IMR-90 (cell line): ENCODE measurements around the gene GATD1. TPM values are rescaled to one million over a fixed set of nuclear protein-coding genes. Genes with fewer than 3 reads are reported as not detected.

Experiments
- ATAC-seq: fragments of 200-7000 bp; cut with Tn5 transposase; 2 replicates; pipeline ENCODE4 v1.9.1; 2020; ENCODE audit warnings: low read depth, mild to moderate bottlenecking, moderate library complexity
- BruUV-seq: library from RNA; stranded (reverse); fragments of 400-500 nt; replicated peaks from 2 replicates; lab custom pipeline; 2021; lab: Mats Ljungman, UMichigan
- CTCF ChIA-PET: fragments of 300-600 bp; formaldehyde crosslinking; extraction: SDS; loops from one replicate; lab custom pipeline; 2021; ENCODE audit warnings: antibody characterized with exemption; lab: Yijun Ruan, JAX
- POLR2A ChIA-PET: fragments of 300-600 bp; sonication (Branson Sonifier 250); formaldehyde crosslinking; loops from one replicate; lab custom pipeline; 2022; ENCODE audit warnings: antibody characterized with exemption; ENCODE audit not compliant: unreplicated experiment; lab: Charles Lee
- DNase-seq: peaks from one replicate; pipeline ENCODE4 v3.0.0; 2013
- H2AFZ ChIP-seq: replicated peaks from 2 replicates; pipeline ENCODE3; 2013; ENCODE audit warnings: low read length, mild to moderate bottlenecking; ENCODE audit not compliant: poor library complexity
- H2AK5ac ChIP-seq: 2 replicates; pipeline ENCODE4 v1.6.1; 2013; ENCODE audit warnings: low read depth, low read length, inconsistent platforms
- H2AK9ac ChIP-seq: replicated peaks from 2 replicates; pipeline ENCODE3; 2013; ENCODE audit warnings: mild to moderate bottlenecking, low read depth, low read length, moderate library complexity; ENCODE audit not compliant: poor library complexity
- H2BK120ac ChIP-seq: 2 replicates; pipeline ENCODE4 v1.6.1; 2013; ENCODE audit warnings: low read depth, low read length, inconsistent platforms
- H2BK15ac ChIP-seq: 3 replicates; pipeline ENCODE4 v1.6.1; 2013; ENCODE audit warnings: low read depth, low read length, inconsistent platforms
- H2BK20ac ChIP-seq: 2 replicates; pipeline ENCODE4 v1.6.1; 2013; ENCODE audit warnings: low read depth, mild to moderate bottlenecking, inconsistent platforms, low read length, moderate library complexity
- H2BK5ac ChIP-seq: 2 replicates; pipeline ENCODE4 v1.6.1; 2013; ENCODE audit warnings: mild to moderate bottlenecking, low read depth, low read length, inconsistent platforms; ENCODE audit not compliant: poor library complexity, severe bottlenecking
- H3K14ac ChIP-seq: replicated peaks from 2 replicates; pipeline ENCODE4 v1.6.1; 2013; ENCODE audit warnings: low read depth, low read length, inconsistent platforms
- H3K18ac ChIP-seq: 2 replicates; pipeline ENCODE4 v1.6.1; 2013; ENCODE audit warnings: low read depth, low read length, control low read depth
- H3K23ac ChIP-seq: 2 replicates; pipeline ENCODE4 v1.6.1; 2013; ENCODE audit warnings: low read depth, low read length, inconsistent platforms
- H3K27ac ChIP-seq: 2 replicates; pipeline ENCODE4 v1.5.1; 2013; ENCODE audit warnings: mild to moderate bottlenecking, control low read depth, low read length; ENCODE audit not compliant: insufficient read depth
- H3K27me3 ChIP-seq: 2 replicates; pipeline ENCODE4 v1.6.1; 2013; ENCODE audit warnings: low read length; ENCODE audit not compliant: control insufficient read depth, insufficient read depth
- H3K36me3 ChIP-seq: 2 replicates; pipeline ENCODE4 v1.6.1; 2013; ENCODE audit warnings: low read length, mixed read lengths; ENCODE audit not compliant: control insufficient read depth, insufficient read depth
- H3K4ac ChIP-seq: 2 replicates; pipeline ENCODE4 v1.6.1; 2013; ENCODE audit warnings: low read depth, low read length, inconsistent platforms
- H3K4me1 ChIP-seq: 2 replicates; pipeline ENCODE4 v1.6.1; 2013; ENCODE audit warnings: low read length, mixed read lengths; ENCODE audit not compliant: control insufficient read depth, insufficient read depth
- H3K4me2 ChIP-seq: 2 replicates; pipeline ENCODE4 v1.6.1; 2013; ENCODE audit warnings: low read depth, mild to moderate bottlenecking, control low read depth, low read length, moderate library complexity
- H3K4me3 ChIP-seq: 2 replicates; pipeline ENCODE4 v1.5.1; 2013; ENCODE audit warnings: low read depth, mild to moderate bottlenecking, control low read depth, low read length, moderate library complexity; ENCODE audit not compliant: insufficient read depth
- H3K56ac ChIP-seq: 2 replicates; pipeline ENCODE4 v1.6.1; 2013; ENCODE audit warnings: low read length, inconsistent platforms; ENCODE audit not compliant: insufficient read depth; ENCODE audit errors: extremely low read depth
- H3K79me1 ChIP-seq, 2 experiments: 2 replicates each; pipeline ENCODE4 v1.6.1; 2013; ENCODE audit warnings: low read length in 2 of 2, inconsistent platforms in 1 of 2, low read depth in 1 of 2
- H3K9ac ChIP-seq: 2 replicates; pipeline ENCODE4 v1.6.1; 2013; ENCODE audit warnings: low read depth, low read length, control low read depth
- H3K9me1 ChIP-seq: 2 replicates; pipeline ENCODE4 v1.6.1; 2013; ENCODE audit warnings: low read length, inconsistent platforms; ENCODE audit not compliant: insufficient read depth
- H3K9me3 ChIP-seq: 2 replicates; pipeline ENCODE4 v1.6.1; 2013; ENCODE audit warnings: low read length; ENCODE audit not compliant: control insufficient read depth, insufficient read depth
- H4K20me1 ChIP-seq: 2 replicates; pipeline ENCODE4 v1.6.1; 2013; ENCODE audit warnings: low read length, inconsistent platforms; ENCODE audit not compliant: insufficient read depth
- H4K5ac ChIP-seq: 2 replicates; pipeline ENCODE4 v1.6.1; 2013; ENCODE audit warnings: mild to moderate bottlenecking, low read depth, low read length, control low read depth
- H4K8ac ChIP-seq, 2 experiments: 2 replicates each; pipeline ENCODE4 v1.6.1; 2013; ENCODE audit warnings: low read depth in 2 of 2, low read length in 2 of 2, control low read depth in 1 of 2, inconsistent platforms in 1 of 2
- H4K91ac ChIP-seq: 2 replicates; pipeline ENCODE4 v1.6.1; 2013; ENCODE audit warnings: low read depth, low read length, inconsistent platforms; ENCODE audit not compliant: insufficient read depth
- BHLHE40 ChIP-seq: fragments of 150-350 bp; IDR thresholded peaks from 2 replicates; pipeline ENCODE4 v1.6.1; 2016; ENCODE audit warnings: mild to moderate bottlenecking, low read depth, low read length
- CEBPB ChIP-seq: IDR thresholded peaks from 2 replicates; pipeline ENCODE4 v1.6.1; 2012; ENCODE audit warnings: low read depth, low read length, improper control_type of control experiment
- CHD1 ChIP-seq: IDR thresholded peaks from 2 replicates; pipeline ENCODE4 v1.6.1; 2012; ENCODE audit warnings: low read depth, low read length, improper control_type of control experiment
- MAZ ChIP-seq: IDR thresholded peaks from 2 replicates; pipeline ENCODE4 v1.6.1; 2012; ENCODE audit warnings: low read depth, mild to moderate bottlenecking, low read length, improper control_type of control experiment, moderate library complexity, borderline replicate concordance
- NFE2L2 ChIP-seq: fragments of 150-350 bp; IDR thresholded peaks from 2 replicates; pipeline ENCODE4 v1.6.1; 2016; ENCODE audit warnings: low read depth, mild to moderate bottlenecking, low read length
- POLR2A ChIP-seq: IDR thresholded peaks from 2 replicates; pipeline ENCODE4 v1.6.1; 2012; ENCODE audit warnings: mild to moderate bottlenecking, low read depth, low read length
- RAD21 ChIP-seq: IDR thresholded peaks from 2 replicates; pipeline ENCODE4 v1.6.1; 2012; ENCODE audit warnings: low read length, improper control_type of control experiment
- RFX5 ChIP-seq: IDR thresholded peaks from 2 replicates; pipeline ENCODE4 v1.8.0; 2012; ENCODE audit warnings: low read depth, mild to moderate bottlenecking, low read length, moderate library complexity
- SMC3 ChIP-seq: fragments of 150-350 bp; IDR thresholded peaks from 2 replicates; pipeline ENCODE4 v1.6.1; 2016; ENCODE audit warnings: low read depth, mild to moderate bottlenecking, antibody characterized with exemption, low read length, moderate library complexity
- WGBS, 2 experiments: methylation state at CpG; one replicate each; pipeline versions ENCODE4 v1.1.5 to v1.1.7; 2013; ENCODE audit warnings: missing lambda C conversion rate in 2 of 2; ENCODE audit not compliant: insufficient read length in 1 of 2; ENCODE audit errors: extremely low coverage in 2 of 2; 5-methylcytosine and 5-hydroxymethylcytosine counted together
- dilution Hi-C: fragments of 300-500 bp; cut with HindIII; formaldehyde crosslinking; loops from one replicate; pipeline ENCODE4 v1.14.3; 2018; ENCODE audit warnings: low sequenced_read_pairs; ENCODE audit not compliant: unreplicated experiment
- in situ Hi-C: fragments of 300-500 bp; cut with MboI; formaldehyde crosslinking; loops from 3 replicates; pipeline ENCODE4 v1.14.3; 2019; ENCODE audit warnings: low sequenced_read_pairs, inconsistent platforms, mixed read lengths
- intact Hi-C: fragments of 100-400 bp; cut with micrococcal nuclease; formaldehyde crosslinking; loops from 2 replicates; pipeline ENCODE4 v1.10.0; 2022
- polyA plus RNA-seq, 3 experiments: library from polyadenylated mRNA; depleted of rRNA; stranded (reverse); fragments of >200 nt; gene quantifications; 2 replicates each; pipeline ENCODE4 v1.2.3, GENCODE V29; 2012; ENCODE audit warnings: low replicate concordance in 1 of 3
- total RNA-seq: library from RNA; depleted of rRNA; stranded (reverse); fragments of >200 nt; gene quantifications from 2 replicates; pipeline ENCODE4 v1.2.3, GENCODE V29; 2012
- TF ChIP-seq, protein P1 (sequence below): conservative IDR thresholded peaks from 2 replicates; pipeline ENCODE4 v1.5.1; 2012; ENCODE audit warnings: mild to moderate bottlenecking, low read depth, low read length, improper control_type of control experiment
- TF ChIP-seq, protein P2 (sequence below): fragments of 150-350 bp; IDR thresholded peaks from 2 replicates; pipeline ENCODE4 v1.6.1; 2016; ENCODE audit warnings: low read depth, mild to moderate bottlenecking, low read length, moderate library complexity, borderline replicate concordance
- TF ChIP-seq, protein P3 (sequence below): fragments of 150-350 bp; IDR thresholded peaks from 2 replicates; pipeline ENCODE4 v1.6.1; 2017; ENCODE audit warnings: mild to moderate bottlenecking, antibody characterized with exemption, low read length, low read depth

GATD1 gene
- total and polyA plus RNA-seq, 2 of the 4 experiments (the other 2 are of a cell fraction) = 3.0 to 52.5 TPM

DNA sequence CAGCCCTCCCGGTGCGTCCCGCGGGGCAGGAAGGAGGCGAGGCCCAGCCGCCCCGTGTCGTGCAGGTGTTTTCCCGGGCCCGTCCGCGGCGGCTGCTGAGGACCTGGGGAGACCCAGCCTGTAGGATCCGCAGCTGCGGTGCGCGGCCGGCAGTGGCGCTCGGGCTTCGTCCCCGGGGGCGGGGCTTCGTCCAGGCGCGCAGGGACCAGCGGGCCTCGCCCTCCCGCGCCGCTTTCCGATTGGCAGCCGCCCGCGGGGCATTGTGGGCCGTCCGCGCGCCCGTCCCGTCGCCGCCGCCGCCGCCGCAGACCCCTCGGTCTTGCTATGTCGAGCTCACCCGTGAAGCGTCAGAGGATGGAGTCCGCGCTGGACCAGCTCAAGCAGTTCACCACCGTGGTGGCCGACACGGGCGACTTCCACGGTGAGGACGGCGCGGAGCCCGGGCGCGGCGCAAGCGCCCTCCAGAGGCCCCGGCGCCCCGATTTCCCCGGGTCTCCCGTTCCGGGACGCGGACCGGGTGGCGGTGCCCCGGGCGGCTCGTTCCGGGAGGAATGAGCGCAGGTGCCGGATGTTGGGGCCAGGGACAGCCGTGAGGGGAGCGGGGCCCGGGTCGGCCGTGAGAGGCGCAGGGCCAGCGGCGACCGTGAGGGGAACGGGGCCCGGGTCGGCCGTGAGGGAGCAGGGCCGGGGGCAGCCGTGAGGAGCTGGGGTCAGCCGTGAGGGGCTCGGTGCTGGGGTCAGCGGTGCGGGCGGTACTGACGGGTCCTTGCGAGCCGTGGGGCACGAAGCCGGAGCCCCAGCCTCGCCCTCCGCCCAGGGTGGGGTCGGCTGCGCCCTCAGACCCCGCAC lies 29.9 kb downstream of the GATD1 start, which contains the start of gene TALDO1:
TSS of gene TALDO1 (plus strand) at position 307 of the 849 bp plus-strand sequence. CDS start at position 325, 18 bp downstream.
- Histone ChIP-seq H3K36me3 (peaks cover under 1% of the 10 kb centered on the region; the same call in 1 of the 2 replicates), H2BK5ac (peak within 1 kb of the TSS; percentile 98), H3K4ac (peak within 1 kb of the TSS; percentile 78), H4K5ac (peak within 1 kb of the TSS; percentile 79), H3K23ac (peak within 1 kb of the TSS; percentile 87), H2BK15ac (no peak within 1 kb of the TSS), H2AK5ac (peak within 1 kb of the TSS; percentile 83), H3K27ac (peak within 1 kb of the TSS; percentile 94), H3K14ac (peak within 1 kb of the TSS; percentile 81), H2AFZ (peak within 1 kb of the TSS; percentile 99), H3K4me3 (peak within 1 kb of the TSS; percentile 100), H3K4me2 (peak within 1 kb of the TSS; percentile 76), H3K9me1 (peaks cover 15% of the 10 kb centered on the region), H3K4me1 (peaks cover 9% of the 10 kb centered on the region), H2BK120ac (peak within 1 kb of the TSS; percentile 75), H3K27me3 (no peaks in the 10 kb centered on the region), H3K79me1 (peaks cover 14 to 44% of the 10 kb centered on the region in 2 experiments), H3K18ac (peak within 1 kb of the TSS; percentile 81), H4K91ac (peak within 1 kb of the TSS; percentile 72), H4K8ac (peak within 1 kb of the TSS; percentile 57 to 62; a peak in 2 of 4 replicates), H3K9me3 (no peaks in the 10 kb centered on the region), H4K20me1 (peaks cover 35% of the 10 kb centered on the region), H3K56ac (peak within 1 kb of the TSS; percentile 62), H2BK20ac (peak within 1 kb of the TSS; percentile 5; the same call in 1 of the 2 replicates), H3K9ac (peak within 1 kb of the TSS; percentile 92), H2AK9ac (peak within 1 kb of the TSS; percentile 97)
- WGBS, 2 experiments = 1% methylated on average over 71 of the region's 112 CpGs; no CpG with 5 or more reads in 1 of the 2 experiments
- no peak for TF ChIP-seq RAD21
- TF ChIP-seq BHLHE40 = no peak
- TF ChIP-seq CEBPB = no peak
- TF ChIP-seq, protein P1, sequence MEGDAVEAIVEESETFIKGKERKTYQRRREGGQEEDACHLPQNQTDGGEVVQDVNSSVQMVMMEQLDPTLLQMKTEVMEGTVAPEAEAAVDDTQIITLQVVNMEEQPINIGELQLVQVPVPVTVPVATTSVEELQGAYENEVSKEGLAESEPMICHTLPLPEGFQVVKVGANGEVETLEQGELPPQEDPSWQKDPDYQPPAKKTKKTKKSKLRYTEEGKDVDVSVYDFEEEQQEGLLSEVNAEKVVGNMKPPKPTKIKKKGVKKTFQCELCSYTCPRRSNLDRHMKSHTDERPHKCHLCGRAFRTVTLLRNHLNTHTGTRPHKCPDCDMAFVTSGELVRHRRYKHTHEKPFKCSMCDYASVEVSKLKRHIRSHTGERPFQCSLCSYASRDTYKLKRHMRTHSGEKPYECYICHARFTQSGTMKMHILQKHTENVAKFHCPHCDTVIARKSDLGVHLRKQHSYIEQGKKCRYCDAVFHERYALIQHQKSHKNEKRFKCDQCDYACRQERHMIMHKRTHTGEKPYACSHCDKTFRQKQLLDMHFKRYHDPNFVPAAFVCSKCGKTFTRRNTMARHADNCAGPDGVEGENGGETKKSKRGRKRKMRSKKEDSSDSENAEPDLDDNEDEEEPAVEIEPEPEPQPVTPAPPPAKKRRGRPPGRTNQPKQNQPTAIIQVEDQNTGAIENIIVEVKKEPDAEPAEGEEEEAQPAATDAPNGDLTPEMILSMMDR = peak; percentile 32; the same call in 1 of the 2 replicates
- peak; percentile 62 for TF ChIP-seq POLR2A
- TF ChIP-seq SMC3 = no peak
- TF ChIP-seq, protein P2, sequence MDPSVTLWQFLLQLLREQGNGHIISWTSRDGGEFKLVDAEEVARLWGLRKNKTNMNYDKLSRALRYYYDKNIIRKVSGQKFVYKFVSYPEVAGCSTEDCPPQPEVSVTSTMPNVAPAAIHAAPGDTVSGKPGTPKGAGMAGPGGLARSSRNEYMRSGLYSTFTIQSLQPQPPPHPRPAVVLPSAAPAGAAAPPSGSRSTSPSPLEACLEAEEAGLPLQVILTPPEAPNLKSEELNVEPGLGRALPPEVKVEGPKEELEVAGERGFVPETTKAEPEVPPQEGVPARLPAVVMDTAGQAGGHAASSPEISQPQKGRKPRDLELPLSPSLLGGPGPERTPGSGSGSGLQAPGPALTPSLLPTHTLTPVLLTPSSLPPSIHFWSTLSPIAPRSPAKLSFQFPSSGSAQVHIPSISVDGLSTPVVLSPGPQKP = no peak
- TF ChIP-seq RFX5 = no peak
- no peak for TF ChIP-seq NFE2L2
- TF ChIP-seq, protein P3, sequence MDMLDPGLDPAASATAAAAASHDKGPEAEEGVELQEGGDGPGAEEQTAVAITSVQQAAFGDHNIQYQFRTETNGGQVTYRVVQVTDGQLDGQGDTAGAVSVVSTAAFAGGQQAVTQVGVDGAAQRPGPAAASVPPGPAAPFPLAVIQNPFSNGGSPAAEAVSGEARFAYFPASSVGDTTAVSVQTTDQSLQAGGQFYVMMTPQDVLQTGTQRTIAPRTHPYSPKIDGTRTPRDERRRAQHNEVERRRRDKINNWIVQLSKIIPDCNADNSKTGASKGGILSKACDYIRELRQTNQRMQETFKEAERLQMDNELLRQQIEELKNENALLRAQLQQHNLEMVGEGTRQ = no peak
- peak; percentile 59; the same call in 1 of the 2 replicates for TF ChIP-seq MAZ
- no peak for TF ChIP-seq CHD1
- ChIA-PET CTCF (interaction anchor here (1.0 to 1.9 kb wide), 2 partner anchors 9 to 10 kb away, joined by 3 to 4 read pairs; no protein-coding TSS in a partner anchor), POLR2A (no interaction called here)
- DNase-seq (peak; percentile 76), ATAC-seq (peak; percentile 98)
- intact Hi-C loops = no loop called here
- BruUV-seq = no TSS peak
- dilution Hi-C loops = no loop called here
- in situ Hi-C loops = no loop called here
